HepG2 (cell line): ENCODE data around the gene DPH7.

ENCODE experiments used
- ARNT ChIP-seq: fragments of 450-650 bp; IDR thresholded peaks from 2 replicates; pipeline ENCODE4 v1.6.1; 2017
- TF ChIP-seq, protein P1 (sequence below): sonication (generic); formaldehyde crosslinking; IDR thresholded peaks from 2 replicates; pipeline ENCODE4 v1.4.0; 2020; ENCODE audit warnings: missing genetic modification reagents, borderline replicate concordance
- TF ChIP-seq, protein P2 (sequence below): sonication (generic); formaldehyde crosslinking; IDR thresholded peaks from 2 replicates; pipeline ENCODE4 v1.4.0; 2020; ENCODE audit warnings: missing genetic modification reagents, borderline replicate concordance

DNA sequence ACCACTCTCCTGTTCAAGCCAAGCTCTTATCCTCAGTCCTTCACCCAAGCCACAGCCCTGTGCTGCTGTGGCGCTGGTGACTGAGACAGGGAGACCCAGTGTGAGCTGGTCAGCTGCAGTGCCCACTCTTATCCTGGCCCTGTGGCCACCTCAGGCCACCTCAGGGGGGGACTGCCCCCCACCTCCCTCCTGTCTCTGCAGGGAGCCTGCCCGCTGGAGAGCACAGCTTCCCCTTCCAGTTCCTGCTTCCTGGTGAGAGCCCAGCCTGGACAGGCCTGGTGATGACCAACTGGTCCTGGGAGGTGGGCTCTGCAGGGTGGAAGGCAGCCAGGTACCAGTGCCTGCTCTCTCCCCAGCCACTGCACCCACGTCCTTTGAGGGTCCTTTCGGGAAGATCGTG is 34.5 kb upstream of the DPH7 start:
- no peak for TF ChIP-seq ARNT
- TF ChIP-seq, protein P1, sequence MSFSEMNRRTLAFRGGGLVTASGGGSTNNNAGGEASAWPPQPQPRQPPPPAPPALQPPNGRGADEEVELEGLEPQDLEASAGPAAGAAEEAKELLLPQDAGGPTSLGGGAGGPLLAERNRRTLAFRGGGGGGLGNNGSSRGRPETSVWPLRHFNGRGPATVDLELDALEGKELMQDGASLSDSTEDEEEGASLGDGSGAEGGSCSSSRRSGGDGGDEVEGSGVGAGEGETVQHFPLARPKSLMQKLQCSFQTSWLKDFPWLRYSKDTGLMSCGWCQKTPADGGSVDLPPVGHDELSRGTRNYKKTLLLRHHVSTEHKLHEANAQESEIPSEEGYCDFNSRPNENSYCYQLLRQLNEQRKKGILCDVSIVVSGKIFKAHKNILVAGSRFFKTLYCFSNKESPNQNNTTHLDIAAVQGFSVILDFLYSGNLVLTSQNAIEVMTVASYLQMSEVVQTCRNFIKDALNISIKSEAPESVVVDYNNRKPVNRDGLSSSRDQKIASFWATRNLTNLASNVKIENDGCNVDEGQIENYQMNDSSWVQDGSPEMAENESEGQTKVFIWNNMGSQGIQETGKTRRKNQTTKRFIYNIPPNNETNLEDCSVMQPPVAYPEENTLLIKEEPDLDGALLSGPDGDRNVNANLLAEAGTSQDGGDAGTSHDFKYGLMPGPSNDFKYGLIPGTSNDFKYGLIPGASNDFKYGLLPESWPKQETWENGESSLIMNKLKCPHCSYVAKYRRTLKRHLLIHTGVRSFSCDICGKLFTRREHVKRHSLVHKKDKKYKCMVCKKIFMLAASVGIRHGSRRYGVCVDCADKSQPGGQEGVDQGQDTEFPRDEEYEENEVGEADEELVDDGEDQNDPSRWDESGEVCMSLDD (CRISPR knock-in tag), result no peak
- TF ChIP-seq, protein P2, sequence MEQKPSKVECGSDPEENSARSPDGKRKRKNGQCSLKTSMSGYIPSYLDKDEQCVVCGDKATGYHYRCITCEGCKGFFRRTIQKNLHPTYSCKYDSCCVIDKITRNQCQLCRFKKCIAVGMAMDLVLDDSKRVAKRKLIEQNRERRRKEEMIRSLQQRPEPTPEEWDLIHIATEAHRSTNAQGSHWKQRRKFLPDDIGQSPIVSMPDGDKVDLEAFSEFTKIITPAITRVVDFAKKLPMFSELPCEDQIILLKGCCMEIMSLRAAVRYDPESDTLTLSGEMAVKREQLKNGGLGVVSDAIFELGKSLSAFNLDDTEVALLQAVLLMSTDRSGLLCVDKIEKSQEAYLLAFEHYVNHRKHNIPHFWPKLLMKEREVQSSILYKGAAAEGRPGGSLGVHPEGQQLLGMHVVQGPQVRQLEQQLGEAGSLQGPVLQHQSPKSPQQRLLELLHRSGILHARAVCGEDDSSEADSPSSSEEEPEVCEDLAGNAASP (CRISPR knock-in tag), result no peak
